AG09319 (cell line): ENCODE data around the gene FSTL3.
"Not testable (repeated sequence)": the region's sequence is repeated elsewhere in the genome, so short reads cannot be mapped to it uniquely, and the experiment has no call there.

ENCODE experiments used
- DNase-seq: peaks from one replicate; pipeline ENCODE4 v3.0.0-alpha.2; 2010; ENCODE audit warnings: low read depth; ENCODE audit errors: extremely low read depth
- CTCF ChIP-seq: IDR thresholded peaks from 2 replicates; pipeline ENCODE4 v1.5.1; 2011; ENCODE audit warnings: low read depth, mild to moderate bottlenecking, inconsistent platforms, low read length, moderate library complexity

Gene FSTL3

GRCh38 chr19:663682-664117, 12.5 kb upstream of the FSTL3 start:
- DNase-seq, result no peak
- no peak for TF ChIP-seq CTCF

GRCh38 chr19:664913-665443, 11.2 kb upstream of the FSTL3 start:
- peak; percentile 88 for TF ChIP-seq CTCF
- DNase-seq, result peak; percentile 27

- not testable (repeated sequence) for DNase-seq
These were observed 9.1 kb upstream of the FSTL3 start for GRCh38 chr19:666985-667573.

GRCh38 chr19:668675-669434, 7.3 kb upstream of the FSTL3 start:
- DNase-seq, result not testable (repeated sequence)

- TF ChIP-seq CTCF, result no peak
- DNase-seq, result no peak
These were observed 5.5 kb upstream of the FSTL3 start for GRCh38 chr19:670609-671075.

GRCh38 chr19:674282-675151, 1.7 kb upstream of the FSTL3 start:
- TF ChIP-seq CTCF, result no peak
- no peak for DNase-seq

GRCh38 chr19:676007-676338, 219 bp upstream of the FSTL3 start:
- no peak for TF ChIP-seq CTCF
- no peak for DNase-seq

- TF ChIP-seq CTCF, result no peak
- peak; percentile 44 for DNase-seq
These were observed 1.0 kb downstream of the FSTL3 start for GRCh38 chr19:677201-677600.
